NCI-H2107 treated with DMSO at 0.1 percent for 48 hours (cell line): Measurements from ENCODE around the gene REEP5.
"Not testable (repeated sequence)": the region's sequence is repeated elsewhere in the genome, so short reads cannot be mapped to it uniquely, and the experiment has no call there.

ENCODE experiments used
- DNase-seq: peaks from one replicate; lab custom pipeline; 2025; ENCODE audit not compliant: unreplicated experiment; lab: John Stamatoyannopoulos, UW

The REEP5 gene

GRCh38 chr5:112921833-112922817, at the start of gene REEP5:
Gene REEP5, minus strand, starts transcription at chr5:112922227. Its CDS starts 37 bp downstream, at chr5:112922190.
- peak; percentile 24 for DNase-seq

DNA sequence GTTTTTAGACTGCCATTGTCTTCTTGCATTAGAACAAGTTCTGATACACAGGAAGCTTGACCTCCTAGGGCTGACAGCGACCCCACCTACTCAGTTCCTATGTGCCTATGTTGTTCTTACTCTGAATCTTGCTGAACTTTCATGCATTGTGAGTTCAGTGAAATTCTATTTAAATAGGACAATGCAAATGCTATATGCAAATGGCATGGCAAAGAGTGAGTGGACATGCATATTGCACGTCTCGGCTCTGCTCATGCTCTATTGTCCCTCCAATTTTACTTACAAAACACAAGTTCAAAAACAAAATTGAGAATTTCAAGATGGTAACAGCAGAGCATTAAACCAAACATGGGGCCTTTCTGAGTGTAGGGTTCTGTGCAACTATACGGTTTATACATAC, 49.2 kb upstream of the REEP5 start:
- DNase-seq: no peak

DNA sequence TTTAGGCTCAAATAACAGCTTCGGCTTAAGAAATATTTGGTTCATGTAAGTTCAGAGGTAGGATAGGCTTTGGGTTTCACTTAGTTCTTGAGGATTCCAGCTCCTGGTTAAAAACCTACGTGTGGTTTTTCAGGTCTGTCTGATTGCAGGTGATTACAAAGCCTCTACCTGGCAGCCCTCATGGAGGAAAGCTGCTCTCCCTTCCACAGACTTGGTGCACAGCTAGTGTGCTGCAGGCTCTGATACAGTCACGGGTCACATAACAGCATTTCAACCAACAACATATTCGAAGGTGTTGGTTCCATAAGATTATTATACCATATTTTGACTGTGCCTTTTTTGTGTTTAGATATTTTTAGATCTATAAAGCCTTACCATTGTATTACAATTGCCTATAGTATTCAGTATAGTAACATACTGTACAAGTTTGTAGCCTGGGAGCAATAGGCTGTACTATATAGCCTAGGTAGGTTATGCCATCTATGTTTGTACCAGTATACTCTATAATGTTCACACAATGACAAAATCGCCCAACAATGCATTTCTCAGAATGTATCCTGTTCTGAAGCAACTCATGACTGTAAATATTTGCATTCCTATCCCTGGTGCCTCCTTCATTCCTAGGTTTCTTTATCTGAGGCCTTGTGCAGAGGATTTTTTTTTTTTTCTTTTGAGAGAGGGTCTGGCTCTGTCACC, 46.5 kb upstream of the REEP5 start:
- no peak for DNase-seq

DNA sequence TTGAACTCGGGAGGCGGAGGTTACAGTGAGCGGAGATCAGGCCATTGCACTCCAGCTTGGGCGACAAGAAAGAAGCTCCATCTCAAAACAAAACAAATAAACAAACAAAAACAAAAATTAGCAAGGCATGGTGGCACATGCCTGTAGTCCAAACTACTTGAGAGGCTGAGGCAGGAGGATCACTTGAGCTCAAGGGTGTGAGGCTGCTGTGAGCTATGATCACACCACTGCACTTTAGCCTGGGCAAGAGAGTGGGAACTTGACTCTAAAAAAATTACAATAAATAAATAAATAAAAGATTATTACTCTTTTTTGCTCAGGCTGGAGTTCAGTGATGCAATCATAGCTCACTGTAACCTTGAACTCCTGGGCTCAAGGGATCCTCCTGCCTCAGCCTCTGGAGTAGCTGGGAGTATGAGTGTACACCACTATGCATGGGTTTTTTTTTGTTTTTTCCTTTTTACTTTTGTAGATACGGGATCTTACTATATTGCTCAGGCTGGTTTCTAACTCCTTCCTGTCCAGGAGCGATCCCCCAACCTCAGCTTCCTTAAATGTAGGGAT, 45.6 kb upstream of the REEP5 start:
- DNase-seq: no peak

DNA sequence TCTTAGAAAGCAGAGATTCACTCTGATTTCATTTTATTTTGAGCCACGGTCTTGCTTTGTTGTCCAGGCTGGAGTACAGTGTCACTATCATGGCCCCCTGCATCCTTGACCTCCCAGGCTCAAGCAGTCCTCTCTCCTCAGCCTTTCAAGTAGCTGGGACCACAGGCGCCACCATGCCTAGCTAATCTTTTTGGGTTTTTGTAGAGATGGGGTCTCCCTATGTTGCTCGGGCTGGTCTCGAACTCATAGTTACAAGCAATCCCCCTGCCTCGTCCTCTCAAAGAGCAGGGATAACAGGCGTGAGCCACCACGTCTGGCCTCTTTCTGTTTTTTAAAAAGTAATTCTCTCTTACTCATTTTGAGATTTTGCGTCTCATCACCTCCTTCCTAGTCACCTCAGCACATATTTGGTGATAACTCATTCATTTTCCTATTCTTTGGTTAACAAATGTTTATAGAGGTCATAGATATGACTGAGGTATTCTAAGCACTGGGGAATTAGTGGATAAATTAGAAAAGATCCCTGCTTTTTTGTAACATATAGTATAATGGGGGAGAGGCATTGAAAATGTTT, 43.8 kb upstream of the REEP5 start:
- no peak for DNase-seq

GRCh38 chr5:112963374-112963733, 41.3 kb upstream of the REEP5 start:
- DNase-seq: not testable (repeated sequence)

- no peak for DNase-seq
These were observed 39.0 kb upstream of the REEP5 start for GRCh38 chr5:112960863-112961504.

DNA sequence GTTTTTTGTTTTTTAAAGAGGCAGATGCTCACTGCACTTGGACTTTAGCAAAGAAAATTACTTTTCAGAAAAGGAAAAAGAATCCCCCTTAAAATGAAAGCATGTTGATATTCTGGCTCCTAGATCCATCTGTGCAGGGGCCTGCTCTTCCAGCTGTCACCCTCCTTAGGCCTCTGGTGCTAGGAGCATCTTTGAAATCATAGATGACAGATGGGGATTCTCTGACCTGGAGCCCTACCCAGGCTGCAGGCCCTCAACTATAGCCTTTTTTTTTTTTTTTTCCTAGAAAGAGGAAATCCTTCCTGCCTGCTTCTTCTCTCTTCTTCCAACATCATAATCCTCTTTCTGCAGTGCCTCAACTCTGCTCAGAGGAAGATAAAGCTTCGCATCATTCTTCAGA, 38.3 kb upstream of the REEP5 start:
- no peak for DNase-seq

DNA sequence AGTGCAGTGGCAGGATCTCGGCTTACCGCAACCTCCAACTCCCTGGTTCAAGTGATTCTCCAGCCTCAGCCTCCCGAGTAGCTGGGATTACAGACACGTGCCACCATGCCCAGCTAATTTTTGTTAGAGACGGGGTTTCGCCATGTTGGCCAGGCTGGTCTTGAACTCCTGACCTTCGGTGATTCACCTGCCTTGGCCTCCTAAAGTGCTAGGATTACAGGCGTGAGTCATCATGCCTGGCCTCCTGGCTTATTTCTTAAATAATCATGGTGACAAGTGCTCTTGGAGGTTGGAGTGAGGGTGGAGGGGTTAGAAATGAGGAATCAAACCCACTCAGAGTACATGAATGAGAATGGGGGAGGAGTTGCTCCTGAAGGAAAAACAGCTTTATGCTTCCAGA, 37.8 kb upstream of the REEP5 start:
- DNase-seq: not testable (repeated sequence)

DNA sequence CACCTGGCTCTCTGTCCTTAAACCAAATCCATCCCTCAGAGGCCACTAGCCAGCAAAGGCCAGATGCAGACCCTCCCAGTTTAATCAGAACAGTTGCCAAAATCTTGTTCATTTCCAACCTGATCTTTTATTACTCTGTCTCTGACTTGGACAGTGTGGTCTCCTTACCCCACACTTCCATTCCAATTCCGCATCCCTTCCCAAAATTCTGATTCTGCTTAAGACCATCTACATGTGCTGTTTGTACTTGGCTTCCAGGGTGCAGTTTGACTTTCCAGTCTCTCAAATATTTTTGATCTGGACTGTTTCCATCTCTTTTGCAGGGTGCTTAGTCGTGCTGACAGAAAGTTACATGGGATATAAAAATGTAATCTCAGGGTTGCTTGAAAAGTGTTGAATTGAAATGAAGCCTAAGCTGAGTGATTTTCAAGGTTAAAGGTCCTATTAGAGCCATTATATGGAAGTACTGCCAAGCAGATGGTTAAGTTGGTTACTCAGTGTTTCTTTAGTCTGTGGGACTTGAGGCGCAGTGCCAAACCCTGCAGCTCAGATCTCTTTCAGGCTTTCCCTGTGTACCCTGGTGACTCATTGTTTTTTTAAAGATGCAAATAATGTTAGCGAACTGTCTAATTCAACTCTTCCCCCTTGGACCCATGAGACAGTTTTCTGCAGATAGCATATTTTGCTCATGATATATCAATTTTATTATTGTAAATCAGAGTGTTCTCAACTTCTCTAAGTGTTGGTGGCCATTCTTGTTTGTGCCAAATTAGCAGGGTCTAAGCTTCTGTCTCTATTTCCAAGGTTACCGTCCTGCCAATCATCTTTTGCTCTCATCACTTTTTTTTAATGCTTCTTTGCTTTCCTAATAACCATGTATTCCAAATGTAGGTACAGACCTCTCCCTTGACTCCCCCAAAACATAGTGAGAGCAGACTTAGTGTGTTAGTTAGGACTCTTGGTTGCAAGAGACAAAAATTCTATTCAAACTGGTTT, 36.4 kb upstream of the REEP5 start:
- no peak for DNase-seq

DNA sequence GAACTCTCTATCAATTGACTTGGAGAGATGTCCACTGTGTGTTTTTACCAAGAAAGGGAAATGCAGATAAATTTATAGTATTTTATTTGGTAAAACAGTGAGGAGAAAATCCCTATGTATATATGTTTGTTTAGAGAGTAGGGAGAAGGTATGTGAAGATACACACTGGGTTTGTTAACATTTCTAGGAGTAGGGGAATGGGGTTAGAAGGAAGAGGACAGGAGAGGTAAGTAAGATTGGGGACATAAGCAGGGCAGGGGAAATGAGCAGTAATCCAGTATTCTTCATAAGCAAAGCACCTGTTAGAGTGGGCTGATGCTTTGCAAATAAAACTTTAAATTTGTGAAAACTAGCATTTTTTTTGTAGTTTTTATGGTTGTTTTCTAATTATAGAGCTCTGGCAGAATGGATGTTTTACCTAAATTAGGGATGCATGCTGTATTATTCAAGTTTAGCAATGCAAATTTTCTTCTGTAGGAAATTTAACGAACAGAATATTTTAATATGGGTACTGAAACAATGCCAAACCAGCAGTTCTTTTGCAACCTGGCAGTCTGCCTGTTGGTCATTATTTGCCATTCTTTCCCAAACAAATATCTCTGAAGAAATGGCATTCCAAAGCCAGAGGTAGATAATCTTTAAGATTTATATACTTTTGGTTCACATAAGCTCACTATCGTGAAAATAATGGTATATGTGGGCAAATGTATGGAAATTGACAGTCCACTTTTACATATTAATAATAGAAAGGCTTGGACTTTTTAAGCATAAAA, 35.2 kb upstream of the REEP5 start:
- no peak for DNase-seq

DNA sequence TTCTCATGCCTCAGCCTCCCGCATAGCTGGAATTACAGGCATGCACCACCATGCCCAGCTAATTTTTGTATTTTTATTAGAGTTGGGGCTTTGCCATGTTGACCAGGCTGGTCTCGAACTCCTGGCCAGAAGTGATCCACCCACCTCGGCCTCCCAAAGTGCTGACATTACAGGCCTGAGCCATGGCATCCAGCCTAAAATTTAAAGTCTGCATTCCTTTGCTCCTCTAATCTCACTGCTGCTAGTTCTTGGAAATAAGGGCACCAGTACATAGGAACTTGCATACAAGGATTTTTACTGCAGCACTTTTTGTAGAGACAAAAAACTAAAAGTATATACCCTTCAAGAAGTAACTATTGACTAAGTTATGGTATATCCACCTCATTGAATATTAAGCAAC, 34.6 kb upstream of the REEP5 start:
- no peak for DNase-seq

- DNase-seq: no peak
These were observed 29.2 kb upstream of the REEP5 start for GRCh38 chr5:112951124-112951702.

GRCh38 chr5:112948458-112948857, 26.4 kb upstream of the REEP5 start:
- DNase-seq: no peak

DNA sequence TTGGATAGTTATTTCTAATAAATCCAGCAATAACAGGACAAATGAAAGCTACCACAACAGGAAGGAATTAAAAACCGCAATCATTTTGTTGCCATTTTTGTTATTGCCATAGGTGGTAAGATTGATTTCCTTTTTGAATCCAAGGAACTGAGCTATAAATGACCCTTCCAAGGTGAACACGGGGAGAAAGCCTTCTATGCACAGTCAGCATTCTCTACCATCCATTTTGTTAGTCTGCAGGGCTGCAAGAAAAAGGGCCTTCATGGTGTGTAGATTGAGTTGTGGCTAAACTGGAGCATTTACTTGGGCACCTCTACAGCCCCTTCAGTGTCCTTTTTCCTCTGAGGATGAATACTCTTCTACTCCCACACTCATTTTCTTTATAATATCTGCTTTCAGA, 18.6 kb upstream of the REEP5 start:
- DNase-seq: no peak

DNA sequence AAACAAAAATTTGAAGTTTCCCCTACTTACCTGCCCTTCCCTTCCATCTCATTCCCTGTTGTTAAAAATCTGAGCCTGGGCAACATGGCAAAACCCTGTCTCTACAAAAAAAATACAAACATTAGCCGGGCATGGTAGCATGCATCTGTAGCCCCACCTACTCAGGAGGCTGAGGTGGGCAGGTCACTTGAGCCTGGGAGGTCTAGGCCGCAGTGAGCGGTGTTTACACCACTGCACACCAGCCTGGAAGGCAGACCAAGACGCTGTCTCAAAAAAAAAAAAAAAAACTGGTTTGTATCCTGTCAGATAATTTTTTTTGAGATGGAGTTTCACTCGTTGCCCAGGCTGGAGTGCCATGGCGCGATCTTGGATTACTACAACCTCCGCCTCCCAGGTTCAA, 16.3 kb upstream of the REEP5 start:
- DNase-seq: no peak

DNA sequence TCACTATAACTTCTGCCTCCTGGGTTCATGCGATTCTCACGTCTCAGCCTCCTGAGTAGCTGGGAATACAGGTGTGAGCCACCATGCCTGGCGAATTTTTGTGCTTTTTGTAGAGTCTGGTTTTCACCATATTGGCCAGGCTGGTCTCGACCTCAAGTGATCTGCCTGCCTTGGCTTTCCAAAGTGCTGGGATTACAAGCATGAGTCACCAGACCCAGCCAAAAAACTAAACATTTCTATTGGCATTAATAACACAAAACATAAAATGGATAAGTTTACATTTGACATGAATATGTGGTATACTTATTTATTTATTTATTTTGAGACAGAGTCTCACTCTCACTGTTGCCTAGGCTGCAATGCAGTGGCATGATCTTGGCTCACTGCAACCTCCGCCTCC, 13.6 kb upstream of the REEP5 start:
- no peak for DNase-seq

DNA sequence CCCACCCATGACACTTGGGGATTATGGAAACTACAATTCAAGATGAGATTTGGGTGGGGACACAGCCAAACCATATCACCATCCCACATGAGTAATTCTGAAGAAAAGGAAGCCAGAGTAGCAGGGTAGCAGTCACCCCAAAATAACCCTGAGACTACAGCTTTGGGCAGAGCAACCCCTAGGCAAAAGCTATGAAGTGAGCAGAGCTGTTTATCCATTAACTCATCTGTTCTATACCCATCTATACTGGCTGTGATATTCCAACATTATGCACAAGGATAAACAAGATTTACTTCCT, 12.3 kb upstream of the REEP5 start:
- no peak for DNase-seq
